Right lobe of liver (tissue), 4 donors: ENCODE data around the gene SAMD4A.

Experiments
- POLR2A ChIP-seq: fragments of 450-650 bp; IDR thresholded peaks from one replicate; pipeline ENCODE4 v1.6.1; 2017; ENCODE audit warnings: antibody characterized with exemption, mild to moderate bottlenecking
- TF ChIP-seq, protein P1 (sequence below), 4 donors: fragments of 200-600 bp in 3 of 4; fragments of 450-650 bp in 1 of 4; IDR thresholded peaks; one replicate each; pipeline versions ENCODE4 v1.5.1 to v1.8.0; 2016 to 2022; ENCODE audit warnings: antibody characterized with exemption in 4 of 4, mild to moderate bottlenecking in 2 of 4
- donor health status: DM: no; HTN: no; CAD: no.
- donor health status: DM: no; HTN: no; CAD: no.
- donor health status: DM: no; HTN: yes; CAD: no.

- TF ChIP-seq, protein P1, sequence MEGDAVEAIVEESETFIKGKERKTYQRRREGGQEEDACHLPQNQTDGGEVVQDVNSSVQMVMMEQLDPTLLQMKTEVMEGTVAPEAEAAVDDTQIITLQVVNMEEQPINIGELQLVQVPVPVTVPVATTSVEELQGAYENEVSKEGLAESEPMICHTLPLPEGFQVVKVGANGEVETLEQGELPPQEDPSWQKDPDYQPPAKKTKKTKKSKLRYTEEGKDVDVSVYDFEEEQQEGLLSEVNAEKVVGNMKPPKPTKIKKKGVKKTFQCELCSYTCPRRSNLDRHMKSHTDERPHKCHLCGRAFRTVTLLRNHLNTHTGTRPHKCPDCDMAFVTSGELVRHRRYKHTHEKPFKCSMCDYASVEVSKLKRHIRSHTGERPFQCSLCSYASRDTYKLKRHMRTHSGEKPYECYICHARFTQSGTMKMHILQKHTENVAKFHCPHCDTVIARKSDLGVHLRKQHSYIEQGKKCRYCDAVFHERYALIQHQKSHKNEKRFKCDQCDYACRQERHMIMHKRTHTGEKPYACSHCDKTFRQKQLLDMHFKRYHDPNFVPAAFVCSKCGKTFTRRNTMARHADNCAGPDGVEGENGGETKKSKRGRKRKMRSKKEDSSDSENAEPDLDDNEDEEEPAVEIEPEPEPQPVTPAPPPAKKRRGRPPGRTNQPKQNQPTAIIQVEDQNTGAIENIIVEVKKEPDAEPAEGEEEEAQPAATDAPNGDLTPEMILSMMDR (IDR thresholded peaks at IDR 0.05) = no peak
- TF ChIP-seq POLR2A = no peak
Measured at GRCh38 chr14:54794159-54794558, 227.2 kb downstream of the SAMD4A start.
